B cell (primary cell): ENCODE results near the gene CCDC3. TPM values are rescaled to one million over a fixed set of nuclear protein-coding genes. Genes with fewer than 3 reads are reported as not detected.

Experiments used
- ATAC-seq: fragments of 200-7000 bp; cut with Tn5 transposase; one replicate; pipeline ENCODE4 v1.10.0; 2021; ENCODE audit warnings: low read depth, mild to moderate bottlenecking, moderate number of reproducible peaks, moderate library complexity
- CTCF ChIA-PET: fragments of 350-600 bp; sonication (Branson Sonifier 250); formaldehyde crosslinking; loops from one replicate; lab custom pipeline; 2021; ENCODE audit warnings: antibody characterized with exemption, inconsistent platforms; lab: Charles Lee
- POLR2A ChIA-PET: fragments of 350-600 bp; sonication (Branson Sonifier 250); formaldehyde crosslinking; loops from one replicate; lab custom pipeline; 2021; ENCODE audit warnings: antibody characterized with exemption; lab: Charles Lee
- DNase-seq: peaks from one replicate; pipeline ENCODE4 v3.0.0; 2013
- H2AFZ ChIP-seq: 2 replicates; pipeline ENCODE4 v1.6.1; 2012; ENCODE audit warnings: mild to moderate bottlenecking, low read depth, low read length; ENCODE audit not compliant: insufficient read depth, poor library complexity, severe bottlenecking
- H3K27ac ChIP-seq, 2 donors: 1 replicate in 1 of 2; 2 replicates in 1 of 2; pipeline ENCODE4 v1.5.1; 2012 to 2013; ENCODE audit warnings: low read length in 2 of 2, mild to moderate bottlenecking in 2 of 2, moderate library complexity in 1 of 2
- H3K27me3 ChIP-seq, 4 experiments: fragments of 200-600 bp in 1 of 4; sonication (generic) in 1 of 4; replicated peaks in 1 of 4; 1 replicate in 2 of 4; 2 replicates in 2 of 4; pipeline versions ENCODE4 v1.6.1 to v1.7.0; 2013 to 2016; ENCODE audit warnings: low read length in 3 of 4, mild to moderate bottlenecking in 2 of 4, mixed read lengths in 1 of 4, moderate library complexity in 1 of 4; ENCODE audit not compliant: insufficient read depth in 4 of 4, control insufficient read depth in 3 of 4; ENCODE audit errors: control extremely low read depth in 1 of 4
- H3K36me3 ChIP-seq, 2 experiments: replicated peaks in 1 of 2; 1 replicate in 1 of 2; 2 replicates in 1 of 2; pipeline versions ENCODE4 v1.6.1 to v1.7.1; 2013; ENCODE audit warnings: low read length in 1 of 2; ENCODE audit not compliant: insufficient read depth in 2 of 2, control insufficient read depth in 1 of 2; ENCODE audit errors: control extremely low read depth in 1 of 2, extremely low read depth in 1 of 2
- H3K4me1 ChIP-seq, 2 donors: fragments of 200-600 bp in 1 of 2; sonication (generic) in 1 of 2; 1 replicate in 1 of 2; 2 replicates in 1 of 2; pipeline versions ENCODE4 v1.5.1 to v1.6.1; 2013 to 2017; ENCODE audit warnings: low read length in 2 of 2; ENCODE audit not compliant: control insufficient read depth in 2 of 2, insufficient read depth in 2 of 2
- H3K4me2 ChIP-seq: replicated peaks from 2 replicates; pipeline ENCODE3; 2012; ENCODE audit warnings: mild to moderate bottlenecking, low read depth, low read length; ENCODE audit not compliant: poor library complexity, severe bottlenecking
- H3K4me3 ChIP-seq, 5 experiments: fragments of 200-600 bp in 1 of 5; sonication (generic) in 1 of 5; 1 replicate in 3 of 5; 2 replicates in 2 of 5; pipeline versions ENCODE4 v1.5.1 to v1.7.0; 2011 to 2016; ENCODE audit warnings: low read length in 4 of 5, mild to moderate bottlenecking in 4 of 5, low read depth in 2 of 5, control low read depth in 1 of 5, moderate library complexity in 1 of 5; ENCODE audit not compliant: insufficient read depth in 1 of 5; ENCODE audit errors: control extremely low read depth in 1 of 5, extremely low read depth in 1 of 5
- H3K79me2 ChIP-seq: fragments of 200-600 bp; sonication (generic); one replicate; pipeline ENCODE4 v1.6.0; 2016; ENCODE audit warnings: low read length; ENCODE audit not compliant: control insufficient read depth, insufficient read depth
- H3K9ac ChIP-seq: fragments of 200-600 bp; sonication (generic); 2 replicates; pipeline ENCODE4 v1.6.1; 2017; ENCODE audit warnings: mild to moderate bottlenecking, low read length, moderate library complexity
- H3K9me3 ChIP-seq, 3 donors: one replicate each; pipeline versions ENCODE4 v1.6.1 to v1.7.1; 2013; ENCODE audit warnings: low read length in 2 of 3; ENCODE audit not compliant: control insufficient read depth in 2 of 3, insufficient read depth in 1 of 3; ENCODE audit errors: control extremely low read depth in 1 of 3
- H4K20me1 ChIP-seq: 2 replicates; pipeline ENCODE4 v1.6.0; 2012; ENCODE audit warnings: mild to moderate bottlenecking, low read length; ENCODE audit not compliant: insufficient read depth, control insufficient read depth, poor library complexity, severe bottlenecking
- H3K27ac Mint-ChIP-seq: one replicate; pipeline ENCODE4 v1.8.0; 2021; ENCODE audit warnings: mixed read lengths
- H3K27me3 Mint-ChIP-seq: one replicate; pipeline ENCODE4 v1.8.0; 2021; ENCODE audit warnings: mixed read lengths
- H3K4me1 Mint-ChIP-seq: one replicate; pipeline ENCODE4 v1.8.0; 2021; ENCODE audit warnings: mixed read lengths
- H3K4me3 Mint-ChIP-seq: one replicate; pipeline ENCODE4 v1.8.0; 2021; ENCODE audit warnings: mixed read lengths
- H3K9me3 Mint-ChIP-seq: one replicate; pipeline ENCODE4 v1.8.0; 2022; ENCODE audit warnings: mixed read lengths; ENCODE audit not compliant: insufficient read depth
- CTCF ChIP-seq: fragments of 200-600 bp; IDR thresholded peaks from one replicate; pipeline ENCODE4 v1.8.0; 2022; ENCODE audit warnings: antibody characterized with exemption, mild to moderate bottlenecking
- EZH2 ChIP-seq: IDR thresholded peaks from 2 replicates; pipeline ENCODE4 v1.6.1; 2012; ENCODE audit warnings: borderline replicate concordance, low read depth, mild to moderate bottlenecking, moderate library complexity, low read length; ENCODE audit not compliant: insufficient read depth, poor library complexity, severe bottlenecking
- WGBS: methylation state at CpG from one replicate; pipeline ENCODE4 v1.1.5; 2013; ENCODE audit warnings: missing lambda C conversion rate; ENCODE audit not compliant: insufficient coverage; 5-methylcytosine and 5-hydroxymethylcytosine counted together
- intact Hi-C: fragments of 100-400 bp; cut with micrococcal nuclease; formaldehyde crosslinking; loops from one replicate; pipeline ENCODE4 v1.10.0; 2022
- polyA plus RNA-seq: library from polyadenylated mRNA; depleted of rRNA; stranded (reverse); fragments of >200 nt; gene quantifications from 2 replicates; pipeline ENCODE4 v1.2.3, GENCODE V29; 2012
- total RNA-seq, 2 donors: library from RNA; stranded (reverse); fragments of 120-200 nt in 1 of 2; gene quantifications; 1 replicate in 1 of 2; 2 replicates in 1 of 2; pipeline versions ENCODE4 v1.2.3 to v1.2.4, GENCODE V29; 2013 to 2022

The CCDC3 gene
- total and polyA plus RNA-seq, 2 donors (not counting 1 experiment from before 2014, with no cell fraction given), result 0.12 TPM; not detected in 1

- H3K4me1 ChIP-seq, result no peaks in the 10 kb centered on the region
- H3K4me1 Mint-ChIP-seq, result peaks cover 2% of the 10 kb centered on the region
- no peak overlapping the region for H2AFZ ChIP-seq
- no peak overlapping the region for H3K9ac ChIP-seq
- no peak overlapping the region for H3K27ac ChIP-seq
- H3K9me3 Mint-ChIP-seq, result no peaks in the 10 kb centered on the region
- ChIA-PET POLR2A (no interaction called here), CTCF (no interaction called here)
- WGBS, result 52% methylated on average over 5 of the region's 8 CpGs
- no peak overlapping the region for H3K4me3 ChIP-seq
- H3K36me3 ChIP-seq, result no peaks in the 10 kb centered on the region
- no peak overlapping the region for H3K4me2 ChIP-seq
- intact Hi-C loops, result no loop called here
- no peak for DNase-seq
- H3K27ac Mint-ChIP-seq, result no peak overlapping the region
- TF ChIP-seq EZH2, result no peak
- no peak for ATAC-seq
- no peaks in the 10 kb centered on the region for H3K9me3 ChIP-seq
- H4K20me1 ChIP-seq, result no peaks in the 10 kb centered on the region
- H3K4me3 Mint-ChIP-seq, result no peak overlapping the region
- H3K27me3 Mint-ChIP-seq, result peaks cover 47% of the 10 kb centered on the region
- H3K27me3 ChIP-seq, result peaks cover 0 to 11% (median 7%) of the 10 kb centered on the region in 4 experiments
- H3K79me2 ChIP-seq, result no peaks in the 10 kb centered on the region
Observed at GRCh38 chr10:12995425-12995861, 6.1 kb downstream of the CCDC3 start.

- Mint-ChIP-seq H3K27me3 (peaks cover 41% of the 10 kb centered on the region), H3K4me1 (no peaks in the 10 kb centered on the region)
- intact Hi-C loops, result no loop called here
Observed at GRCh38 chr10:12993595-12993994, 7.9 kb downstream of the CCDC3 start.

More at GRCh38 chr10:12993595-12993994, 7.9 kb downstream of the CCDC3 start:
- DNase-seq (no peak), ATAC-seq (no peak)
- Histone ChIP-seq H3K4me3 (no peak overlapping the region), H3K27ac (no peak overlapping the region), H3K4me1 (no peaks in the 10 kb centered on the region), H3K4me2 (no peak overlapping the region), H4K20me1 (no peaks in the 10 kb centered on the region), H3K9ac (no peak overlapping the region), H3K27me3 (peaks cover 0 to 2% (median 0%) of the 10 kb centered on the region in 4 experiments), H2AFZ (no peak overlapping the region), H3K79me2 (no peaks in the 10 kb centered on the region), H3K36me3 (no peaks in the 10 kb centered on the region), H3K9me3 (no peaks in the 10 kb centered on the region)
- H3K4me3 Mint-ChIP-seq, result no peak overlapping the region
- no peaks in the 10 kb centered on the region for H3K9me3 Mint-ChIP-seq
- 83% methylated on average over 2 of the region's 8 CpGs for WGBS
- POLR2A ChIA-PET, result no interaction called here
- CTCF ChIA-PET, result no interaction called here
- no peak overlapping the region for H3K27ac Mint-ChIP-seq
- no peak for TF ChIP-seq CTCF
- no peak for TF ChIP-seq EZH2
